NCI-H1694 treated with DMSO at 0.1 percent for 48 hours (cell line): ENCODE measurements around the gene NFIC.
"Not testable (repeated sequence)": the region's sequence is repeated elsewhere in the genome, so short reads cannot be mapped to it uniquely, and the experiment has no call there.

Experiments
- DNase-seq: peaks from one replicate; lab custom pipeline; 2025; lab: John Stamatoyannopoulos, UW

Gene NFIC

DNA sequence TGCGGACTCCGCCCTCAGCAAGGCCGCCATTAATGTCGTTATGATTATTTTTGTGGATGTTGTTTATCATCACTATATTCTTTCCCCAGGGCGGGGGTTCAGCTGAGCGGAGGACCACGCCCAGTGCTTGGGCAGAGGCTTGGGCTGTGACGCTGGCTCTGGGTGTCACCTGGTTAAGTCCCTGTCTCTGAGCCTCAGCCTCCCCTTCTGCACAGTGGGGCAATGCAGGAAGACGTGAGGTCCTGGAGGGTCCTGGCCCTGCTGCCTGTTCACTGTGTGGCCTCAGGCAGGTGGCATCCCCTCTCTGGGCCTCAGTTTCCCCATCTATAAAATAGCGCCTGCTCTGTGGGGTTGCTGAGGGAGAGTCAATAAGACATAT lies 32.5 kb downstream of the NFIC start:
- no peak for DNase-seq

DNA sequence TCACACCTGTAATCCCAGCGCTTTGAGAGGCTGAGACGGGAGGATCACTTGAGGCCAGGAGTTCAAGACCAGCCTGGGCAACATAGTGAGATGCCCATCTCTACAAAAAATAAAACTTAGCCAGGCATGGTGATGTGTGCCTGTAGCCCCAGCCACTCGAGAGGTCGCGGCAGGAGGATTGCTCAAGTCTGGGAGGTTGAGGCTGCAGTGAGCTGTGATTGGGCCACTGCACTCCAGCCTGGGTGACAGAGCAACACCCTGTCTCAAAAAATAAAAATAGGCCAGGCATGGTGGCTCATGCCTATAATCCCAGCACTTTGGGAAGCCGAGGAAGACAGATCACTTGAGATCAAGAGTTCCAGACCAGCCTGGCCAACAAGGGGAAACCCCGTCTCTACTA lies 32.9 kb downstream of the NFIC start:
- not testable (repeated sequence) for DNase-seq

DNA sequence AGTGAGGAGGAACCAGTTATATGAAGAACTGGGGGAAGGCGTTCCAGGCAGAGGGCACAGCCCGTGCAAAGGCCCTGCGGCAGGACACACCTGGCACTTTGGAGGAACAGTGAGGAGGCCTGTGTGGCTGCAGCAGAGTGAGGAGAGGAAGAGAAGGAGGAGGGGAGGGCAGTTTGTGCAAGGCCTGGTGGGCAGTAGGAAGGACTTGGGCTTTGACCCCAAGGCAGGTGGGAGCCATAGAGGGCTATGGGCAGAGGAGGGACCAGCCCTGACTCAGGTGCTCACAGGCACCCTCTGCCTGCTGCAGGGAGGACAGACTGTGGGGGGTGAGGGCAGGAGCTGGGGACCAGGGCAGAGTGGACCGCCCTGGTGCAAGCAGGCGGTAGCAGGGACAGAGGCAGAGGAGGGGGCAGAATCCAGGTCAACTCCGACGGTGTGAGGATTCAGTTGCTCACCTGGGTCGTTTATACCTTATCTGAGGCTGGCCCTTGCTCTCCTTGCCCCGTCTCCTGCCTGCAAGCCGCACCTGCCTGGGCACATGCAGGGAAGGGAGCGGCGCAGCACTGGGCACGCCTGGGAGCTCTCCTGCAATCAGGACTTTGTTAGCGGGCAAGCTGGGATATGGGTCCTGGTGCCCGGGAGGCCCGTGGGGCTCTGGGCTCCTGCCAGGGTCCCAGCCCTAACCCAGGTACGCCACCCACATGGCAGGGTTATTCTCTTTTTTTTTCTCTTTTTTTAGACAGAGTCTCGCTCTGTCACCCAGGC lies 34.8 kb downstream of the NFIC start:
- DNase-seq = no peak

DNA sequence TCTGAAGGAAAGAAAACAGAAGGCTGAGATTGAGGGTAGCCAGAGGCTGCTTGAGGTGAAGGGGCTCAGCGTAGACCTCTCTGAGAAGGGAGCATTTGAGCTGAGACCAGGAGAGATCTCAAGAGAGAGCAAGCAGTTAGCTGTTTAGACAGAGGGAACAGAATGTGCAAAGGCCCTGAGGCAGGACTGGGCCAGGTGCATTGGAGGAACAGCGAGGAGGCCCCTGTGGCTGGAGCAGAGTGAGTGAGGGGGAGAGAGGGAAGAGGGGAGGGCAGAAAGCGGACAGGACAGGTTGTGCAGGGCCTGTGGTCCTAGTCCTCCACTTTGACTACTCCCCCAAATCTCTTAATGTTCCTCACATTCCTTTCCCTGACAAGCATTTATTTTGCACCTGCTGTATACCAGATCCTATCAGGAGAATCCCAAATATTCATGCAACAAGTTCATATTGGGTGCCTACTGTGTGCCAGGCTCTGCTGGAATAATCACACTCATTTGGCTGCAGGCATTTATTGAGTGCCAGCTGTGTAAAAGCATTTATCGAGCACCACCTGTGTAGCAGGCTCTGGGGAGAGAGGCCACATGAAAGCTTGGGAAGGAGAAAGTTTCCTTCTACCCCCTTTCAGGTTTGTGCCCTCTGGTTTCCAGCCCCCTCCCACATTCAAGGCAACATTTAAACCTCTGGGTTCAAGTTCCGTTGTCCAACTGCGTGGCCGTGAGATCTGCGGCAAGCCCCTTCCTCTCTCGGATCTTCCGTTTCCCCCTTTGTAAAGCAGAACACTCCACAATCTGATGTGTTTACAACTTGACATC lies 36.5 kb downstream of the NFIC start:
- no peak for DNase-seq

DNA sequence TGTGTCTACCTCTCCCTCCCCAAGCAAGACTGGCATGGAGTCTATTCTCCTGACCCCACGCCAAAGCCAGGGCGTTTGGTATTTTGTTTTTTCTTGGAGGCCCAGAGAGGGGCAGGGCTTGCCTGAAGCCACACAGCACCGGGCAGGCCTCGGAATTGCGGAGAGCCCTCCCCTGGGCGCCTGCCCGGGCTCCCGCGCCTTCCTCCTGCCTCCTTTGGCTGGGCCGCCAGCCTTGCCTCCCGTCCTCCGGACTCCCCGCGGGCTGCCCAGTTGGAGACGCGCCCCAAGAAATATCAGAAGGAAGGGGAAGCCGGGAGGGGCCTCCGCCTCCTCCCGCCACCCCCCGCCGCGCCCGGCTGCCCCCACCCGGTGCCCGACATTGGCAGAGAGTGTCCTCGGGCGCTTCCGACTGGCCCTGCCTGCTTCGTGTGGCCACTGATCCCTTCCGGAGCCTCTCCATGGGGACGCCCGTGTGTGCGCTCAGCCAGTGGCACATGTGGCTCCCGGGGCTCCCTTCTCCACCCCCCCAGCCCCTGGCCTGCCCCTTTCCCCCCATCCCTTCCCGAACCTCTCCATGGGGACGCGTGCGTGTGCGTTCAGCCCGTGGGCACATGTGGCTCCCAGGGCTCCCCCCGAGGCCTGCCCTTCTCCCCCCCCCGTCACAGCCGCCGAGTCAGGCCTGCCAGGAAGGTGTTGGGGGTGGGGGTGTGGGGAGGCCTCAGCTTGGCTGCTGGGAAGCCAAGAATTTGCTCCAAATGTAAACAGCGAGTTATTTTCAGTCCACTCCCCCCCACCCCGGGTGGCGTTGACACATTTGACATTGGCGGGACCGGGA lies 37.3 kb downstream of the NFIC start:
- no peak for DNase-seq

DNA sequence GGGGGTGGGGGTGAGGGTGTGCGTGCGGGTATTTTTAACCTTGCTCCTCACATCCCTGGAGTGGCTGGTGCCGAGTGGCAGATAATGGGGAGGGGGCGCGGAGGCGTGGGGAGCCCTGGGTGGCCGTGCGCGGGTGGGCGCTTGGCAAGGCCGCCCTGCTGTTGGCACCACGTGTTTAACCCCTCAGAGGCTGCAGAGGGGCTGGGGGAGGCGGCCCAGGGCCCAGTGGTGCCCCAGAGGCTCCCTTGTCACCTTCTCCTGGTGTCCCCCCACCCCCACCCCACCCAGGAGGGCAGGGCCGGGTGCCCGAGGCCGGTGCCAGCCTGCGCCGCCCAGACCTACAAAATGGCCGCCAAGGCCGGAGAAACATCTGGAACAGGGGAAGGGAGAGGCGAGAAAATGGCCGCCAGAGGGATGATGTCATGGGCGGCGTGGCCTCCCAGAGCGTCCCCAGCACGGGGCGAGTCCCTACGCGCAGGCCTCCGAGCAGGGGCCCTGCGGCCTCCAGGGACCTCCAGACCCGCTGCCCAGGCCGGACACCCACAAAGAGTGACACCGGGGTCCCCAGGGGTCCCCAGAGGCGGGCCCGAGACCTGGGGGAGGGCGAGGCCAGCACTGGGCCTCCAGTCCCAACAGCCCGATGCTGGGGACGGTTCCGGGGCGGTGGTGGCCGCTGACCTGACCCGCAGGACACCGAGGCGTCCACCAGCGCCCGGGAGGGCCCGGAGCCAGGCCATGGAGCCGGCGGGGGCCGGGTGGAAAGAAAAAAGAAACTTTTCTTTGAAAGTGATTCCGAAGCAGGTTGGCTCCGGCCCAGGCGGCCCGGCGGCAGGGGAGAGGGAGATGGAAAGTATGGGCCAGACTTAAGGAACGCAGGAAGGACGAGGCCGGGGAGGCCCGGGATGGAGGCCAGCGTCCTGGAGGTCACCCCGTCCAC lies 38.2 kb downstream of the NFIC start:
- DNase-seq = no peak

DNA sequence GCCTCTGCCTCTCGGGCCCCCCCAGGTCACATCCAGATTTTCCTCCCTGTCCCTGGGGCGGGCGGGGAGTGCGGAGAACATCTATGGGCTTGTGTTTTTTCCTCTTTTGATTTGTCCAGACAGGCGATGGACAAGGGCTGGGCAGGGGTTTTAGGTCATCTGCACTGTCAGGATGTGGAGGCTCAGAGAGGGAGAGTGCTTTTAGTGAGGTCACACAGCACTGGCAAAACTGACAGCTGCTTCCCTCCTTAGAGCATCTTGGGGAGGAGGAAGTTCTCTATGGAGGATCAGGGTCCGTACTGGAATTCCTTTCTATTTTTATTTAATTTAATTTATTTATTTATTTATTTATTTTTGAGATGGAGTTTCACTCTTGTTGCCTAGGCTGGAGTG lies 38.9 kb downstream of the NFIC start:
- DNase-seq = no peak

DNA sequence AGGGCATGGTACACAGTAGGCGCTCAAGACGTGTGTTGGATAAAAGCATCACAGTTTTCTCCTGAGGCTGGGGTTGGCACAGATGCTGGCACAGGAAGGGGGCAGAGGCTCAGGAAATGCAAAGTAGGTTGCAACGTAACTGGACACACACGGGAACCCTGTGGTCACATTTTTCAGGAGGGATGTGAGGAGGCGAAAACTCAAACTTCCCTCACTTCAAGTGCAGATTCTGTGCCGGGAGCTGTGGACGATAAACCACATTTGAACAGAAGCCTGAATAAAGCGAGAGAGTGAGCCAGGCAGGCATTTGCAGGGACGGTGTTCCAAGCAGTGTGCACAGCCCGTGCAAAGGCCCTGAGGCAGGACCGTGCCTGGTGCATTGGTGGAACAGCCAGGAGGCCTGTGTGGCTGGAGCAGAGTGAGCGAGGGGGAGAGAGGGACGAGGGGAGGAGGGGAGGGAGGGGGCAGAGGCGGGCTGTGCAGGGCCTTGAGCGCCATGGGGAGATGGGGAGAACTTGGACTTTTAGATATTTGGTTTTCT lies 40.3 kb downstream of the NFIC start:
- no peak for DNase-seq

DNA sequence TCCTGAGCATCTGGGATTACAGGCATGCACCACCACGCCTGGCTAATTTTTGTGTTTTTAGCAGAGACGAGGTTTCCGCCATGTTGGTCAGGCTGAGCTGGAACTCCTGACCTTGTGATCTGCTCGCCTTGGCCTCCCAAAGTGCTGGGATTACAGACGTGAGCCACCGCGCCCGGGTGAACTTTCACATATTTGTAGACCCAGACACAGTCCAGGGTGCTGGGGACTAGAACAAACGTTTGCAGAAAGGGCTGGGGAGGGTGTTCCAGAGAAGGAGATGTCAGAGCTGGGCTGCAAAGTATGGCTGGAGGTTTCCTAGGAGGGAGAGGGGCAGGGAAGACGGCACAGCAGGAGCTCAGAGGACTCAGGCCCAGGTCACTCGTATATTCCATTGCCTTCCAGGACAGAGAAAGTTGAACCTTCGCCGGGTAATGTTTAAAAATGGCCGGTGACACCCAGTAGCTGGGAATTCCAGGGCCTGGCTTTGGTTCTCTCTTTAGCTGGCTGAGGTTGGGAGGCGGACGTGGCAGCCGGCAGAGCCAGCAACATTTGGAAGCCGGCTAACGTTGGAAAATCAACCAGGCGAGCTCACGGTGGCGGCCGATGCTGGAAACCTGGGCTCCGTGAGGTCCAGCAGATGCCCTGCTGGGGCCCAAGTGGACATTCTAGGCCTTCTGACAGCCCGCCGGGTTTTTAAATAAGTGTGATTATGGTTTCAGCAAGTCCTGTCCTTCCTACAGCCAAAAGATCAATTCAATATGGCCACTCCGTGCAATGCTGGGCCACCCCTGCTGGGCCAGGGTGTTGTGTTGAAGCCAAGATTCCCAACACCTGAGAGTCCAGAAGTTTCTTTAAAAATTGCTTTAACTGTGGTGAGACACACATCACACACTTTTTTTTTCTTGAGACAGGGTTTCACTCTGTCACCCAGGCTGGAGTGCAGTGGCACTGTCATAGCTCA lies 41.5 kb downstream of the NFIC start:
- DNase-seq = no peak

DNA sequence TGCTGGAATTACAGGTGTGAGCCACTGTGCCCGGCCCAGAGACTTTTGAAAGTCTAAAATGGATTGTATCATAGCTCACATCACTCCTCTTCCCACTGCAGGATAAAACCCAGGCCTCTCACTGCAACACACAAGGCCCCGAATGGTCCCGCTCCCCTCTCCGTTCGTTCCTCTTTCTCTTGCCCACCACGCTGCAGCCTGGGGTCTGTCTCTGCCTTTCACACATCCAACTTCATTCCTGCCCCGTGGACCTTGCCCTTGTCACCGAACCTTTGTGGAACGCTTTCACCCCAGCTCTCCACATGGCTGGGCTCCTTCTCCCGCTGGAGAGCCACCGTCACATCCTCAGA lies 42.6 kb downstream of the NFIC start:
- no peak for DNase-seq

DNA sequence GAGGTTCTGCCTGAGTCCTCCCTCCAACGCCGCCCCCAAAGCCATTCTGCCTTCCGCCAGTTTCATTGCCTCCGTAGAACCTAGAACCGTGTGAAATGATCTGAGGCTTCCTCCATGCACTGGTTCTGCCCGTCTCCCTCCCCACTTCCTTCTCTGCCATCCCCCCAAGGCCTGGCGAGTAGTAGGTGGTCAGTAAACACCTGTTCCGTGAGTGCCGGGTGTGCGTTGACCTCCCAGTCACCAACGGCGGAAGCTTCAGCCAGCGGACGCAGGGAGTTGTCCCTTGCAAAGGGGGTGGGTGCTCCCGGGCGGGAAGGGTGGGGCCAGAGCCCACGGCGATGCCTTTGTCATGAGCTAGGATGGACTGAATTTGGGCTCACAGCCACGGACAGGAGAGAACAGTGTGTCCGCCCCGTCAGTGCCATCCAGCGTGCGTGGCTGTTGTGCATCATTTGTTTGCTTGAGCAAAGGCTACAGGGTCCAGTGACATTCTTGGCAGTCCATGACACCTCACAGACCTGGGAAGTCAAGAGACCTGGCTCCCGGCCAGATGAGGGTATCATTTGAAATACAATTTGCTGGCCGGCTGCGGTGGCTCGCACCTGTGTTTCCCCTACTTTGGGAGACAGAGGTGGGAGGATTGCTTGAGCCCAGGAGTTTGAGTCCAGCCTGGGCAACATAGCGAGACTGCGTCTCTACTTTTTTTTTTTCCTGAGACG lies 43.1 kb downstream of the NFIC start:
- DNase-seq = no peak

DNA sequence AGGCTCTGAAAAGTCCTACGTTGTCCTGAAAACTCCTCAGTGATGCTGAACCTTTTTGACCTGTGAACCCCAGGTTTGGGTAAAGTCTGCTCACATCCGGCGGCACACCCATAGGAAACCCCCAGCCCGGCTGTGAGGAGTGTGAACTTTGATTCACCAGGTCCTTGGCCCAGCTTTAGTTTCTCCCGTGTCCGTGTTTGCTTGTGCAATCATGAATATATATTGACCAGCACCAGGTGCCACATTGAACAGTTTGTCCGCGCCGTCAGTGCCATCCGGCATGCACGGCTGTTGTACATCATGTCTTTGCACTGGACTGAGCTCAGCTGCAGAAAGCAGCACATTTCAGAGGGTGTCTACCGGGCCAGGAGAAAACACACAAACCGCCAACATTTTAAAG lies 45.3 kb downstream of the NFIC start:
- no peak for DNase-seq

DNA sequence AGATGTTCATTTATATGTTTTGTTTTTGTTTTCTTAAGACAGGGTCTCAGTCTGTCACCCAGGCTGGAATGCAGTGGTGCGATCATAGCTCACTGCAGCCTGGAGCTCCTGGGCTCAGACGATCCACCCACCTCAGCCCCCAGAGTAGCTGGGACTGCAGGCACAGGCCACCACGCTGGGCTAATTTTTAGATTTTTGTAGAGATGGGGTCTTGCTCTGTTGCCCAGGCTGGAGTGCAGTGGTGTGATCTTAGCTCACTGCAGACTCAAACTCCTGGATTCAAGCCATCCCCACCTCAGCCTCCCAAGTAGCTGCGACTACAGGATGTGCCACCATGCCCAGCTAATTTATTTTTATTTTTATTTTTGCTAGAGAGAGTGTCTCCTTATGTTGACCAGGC lies 45.7 kb downstream of the NFIC start:
- DNase-seq = no peak

DNA sequence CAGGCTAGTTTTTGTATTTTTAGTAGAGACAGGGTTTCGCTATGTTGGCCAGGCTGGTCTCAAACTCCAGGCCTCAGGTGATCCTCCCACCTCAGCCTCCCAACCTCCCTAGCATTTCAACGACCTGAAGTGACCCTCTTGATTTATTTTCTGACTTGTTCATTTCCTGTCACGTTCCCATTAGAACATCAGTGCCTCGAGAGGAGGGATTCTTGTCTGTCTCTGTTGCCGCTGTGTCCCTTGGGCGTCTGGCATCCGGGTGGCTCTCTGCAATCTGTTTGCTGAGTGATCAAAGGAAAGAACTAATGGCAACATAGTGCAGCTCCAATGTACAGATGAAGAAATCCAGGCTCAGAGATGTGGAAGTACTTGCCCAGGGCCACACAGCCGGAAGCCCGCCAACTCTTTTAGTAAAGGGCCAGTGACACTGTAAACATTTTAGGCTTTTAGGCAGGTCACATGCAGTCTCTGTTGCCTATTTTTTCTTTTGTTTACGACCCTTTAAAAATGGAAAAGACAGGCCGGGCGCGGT lies 47.5 kb downstream of the NFIC start:
- peak; percentile 33 for DNase-seq

DNA sequence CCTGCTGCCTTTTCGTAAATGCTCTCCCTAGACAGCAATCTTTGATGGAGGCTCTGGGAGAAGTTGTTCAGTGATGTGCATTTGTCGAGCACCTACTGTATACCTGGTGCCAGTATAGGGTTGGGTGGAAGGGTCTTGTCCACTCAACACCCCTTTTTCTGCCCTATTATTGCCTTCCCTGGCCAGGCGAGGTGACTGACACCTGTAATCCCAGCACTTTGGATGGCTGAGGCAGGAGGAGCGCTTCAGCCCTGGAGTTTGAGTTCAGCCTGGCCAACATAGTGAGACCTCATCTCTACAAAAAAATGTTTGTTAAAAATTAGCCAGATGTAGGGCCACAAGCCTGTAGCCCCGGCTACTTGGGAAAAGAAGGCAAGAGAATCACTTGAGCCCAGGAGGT lies 49.3 kb downstream of the NFIC start:
- no peak for DNase-seq

DNA sequence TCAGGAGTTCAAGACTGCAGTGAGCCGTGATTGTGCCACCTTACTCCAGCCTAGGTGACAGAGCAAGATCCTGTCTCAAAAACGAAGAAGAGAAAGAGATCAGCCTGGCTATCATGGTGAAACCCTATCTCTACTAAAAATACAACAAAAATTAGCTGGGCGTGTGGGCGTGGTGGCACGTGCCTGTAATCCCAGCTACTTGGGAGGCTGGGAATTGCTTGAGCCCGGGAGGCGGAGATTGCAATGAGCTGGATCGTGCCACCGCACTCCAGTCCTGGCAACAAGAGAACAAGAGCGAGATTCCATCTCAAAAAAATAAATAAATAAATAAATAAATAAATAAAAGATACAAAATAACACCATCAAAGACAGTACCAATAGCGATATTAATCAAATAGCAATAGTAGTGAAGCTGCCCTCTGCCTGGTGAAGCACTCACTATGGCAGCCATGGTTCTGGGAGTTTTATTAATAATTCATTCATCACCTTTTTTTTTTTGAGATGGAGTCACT lies 53.9 kb downstream of the NFIC start:
- no peak for DNase-seq

DNA sequence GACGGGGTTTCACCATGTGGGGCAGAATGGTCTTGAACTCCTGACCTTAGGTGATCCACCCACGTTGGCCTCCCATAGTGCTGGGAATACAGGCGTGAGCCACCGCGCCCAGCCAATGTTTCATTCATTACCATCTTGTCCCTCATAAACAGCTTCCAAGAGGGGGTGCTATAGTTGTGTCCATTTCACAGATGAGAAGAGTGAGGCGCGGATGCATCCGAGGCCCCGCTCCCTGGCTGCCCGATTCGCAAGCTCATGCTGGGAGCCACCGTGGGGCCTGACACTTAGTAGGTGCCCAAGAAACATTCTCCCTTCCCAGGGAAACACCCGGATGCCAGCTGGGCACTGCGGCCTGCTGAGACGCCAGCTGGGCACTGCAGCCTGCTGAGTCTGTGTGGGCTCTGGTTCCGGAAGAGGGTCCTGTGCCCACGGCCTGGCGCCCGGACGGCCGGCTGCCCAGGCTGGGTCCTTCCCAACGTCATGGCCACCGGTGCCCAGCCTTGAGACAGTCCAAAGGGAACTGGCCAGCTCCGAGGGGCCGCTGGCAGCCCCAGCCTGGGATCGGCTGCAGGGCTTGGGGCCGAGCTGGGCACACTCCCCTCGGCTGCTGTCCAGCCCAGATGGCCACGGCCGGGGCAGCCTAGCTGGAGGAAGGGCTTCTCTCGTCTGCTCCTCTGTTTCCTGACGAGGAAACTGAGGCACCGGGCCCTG lies 54.7 kb downstream of the NFIC start:
- no peak for DNase-seq

DNA sequence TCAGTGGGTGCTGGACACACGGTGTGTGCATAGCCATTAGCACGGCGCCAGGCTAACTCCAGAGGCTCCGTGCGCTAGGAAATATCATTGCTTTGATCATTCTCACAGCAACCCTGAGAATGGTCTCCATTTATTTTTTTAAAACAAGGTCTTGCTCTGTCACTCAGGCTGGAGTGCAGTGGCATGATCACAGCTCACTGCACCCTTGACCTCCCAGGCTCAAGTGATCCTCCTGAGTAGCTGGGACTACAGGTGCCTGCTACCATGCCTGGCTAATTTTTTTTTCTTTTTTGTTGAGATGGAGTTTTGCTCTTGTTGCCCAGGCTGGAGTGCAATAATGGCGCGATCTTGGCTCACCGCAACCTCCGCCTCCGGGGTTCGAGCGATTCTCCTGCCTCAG lies 55.3 kb downstream of the NFIC start:
- DNase-seq = not testable (repeated sequence)
